IPS DF 4.7 (cell line): ENCODE results near the gene SPTB.

Source experiments
- DNase-seq: peaks from one replicate; pipeline ENCODE4 v3.0.0-alpha.2; 2013; ENCODE audit warnings: low spot score; ENCODE audit errors: extremely low read depth

The SPTB gene

DNA sequence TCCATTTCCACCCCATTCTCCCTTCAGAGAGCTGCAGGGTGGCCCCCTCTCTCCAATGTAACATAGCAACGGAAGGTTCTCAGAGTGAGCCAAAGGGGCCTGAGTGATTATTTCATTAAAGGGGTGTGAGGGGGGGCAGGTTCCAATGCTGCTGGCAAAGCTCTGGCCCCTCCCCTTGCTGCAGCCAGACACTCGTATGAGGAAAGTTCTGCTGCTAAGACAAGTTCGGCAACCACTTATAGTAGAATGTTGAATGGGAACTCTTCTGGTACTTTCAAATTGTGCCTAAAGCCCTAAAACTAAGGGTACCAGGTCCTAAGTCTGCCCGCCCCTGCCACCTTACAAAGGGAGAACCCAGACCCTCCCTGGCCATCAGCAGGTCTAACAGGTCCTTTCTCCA, 125.7 kb downstream of the SPTB start:
- DNase-seq, result no peak

DNA sequence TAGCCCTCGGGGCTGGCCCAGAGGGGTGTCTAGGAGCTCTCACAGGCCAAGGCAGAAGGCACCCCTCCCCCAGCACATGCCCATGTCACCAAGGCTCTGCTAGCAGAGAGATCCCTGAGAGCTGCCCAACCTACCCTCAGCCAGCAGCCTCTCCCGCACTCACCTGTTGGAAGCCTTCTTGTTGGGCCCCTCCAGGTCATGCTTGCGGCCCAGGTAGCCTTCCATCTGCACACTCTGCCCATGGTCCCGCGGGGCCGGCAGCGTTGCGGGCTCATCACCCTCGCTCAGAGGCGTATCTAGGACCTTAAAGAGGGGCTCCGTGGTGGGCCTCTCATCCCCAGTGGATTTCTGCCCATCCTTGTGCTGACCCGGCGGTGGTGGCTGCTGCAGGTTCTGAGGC, 126.3 kb downstream of the SPTB start:
- no peak for DNase-seq

DNA sequence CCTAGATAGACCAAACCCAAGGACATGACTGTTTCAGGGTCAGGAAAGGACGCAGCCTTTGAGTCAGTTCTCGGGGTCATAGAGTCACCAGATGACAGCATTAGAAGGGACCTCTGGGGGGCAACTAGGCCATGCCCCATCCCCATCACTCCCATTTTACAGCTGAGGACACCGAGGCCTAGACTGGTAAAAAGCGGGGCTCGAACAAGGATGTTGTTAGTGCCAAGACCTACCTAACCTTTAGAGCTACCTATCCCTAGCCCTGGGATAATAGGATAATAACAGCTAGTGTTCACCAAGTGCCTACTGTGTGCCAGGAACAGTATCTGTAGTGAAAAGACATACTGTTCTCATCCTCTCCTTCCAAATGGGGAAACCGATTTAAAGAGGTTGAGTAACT, 126.8 kb downstream of the SPTB start:
- DNase-seq, result no peak

DNA sequence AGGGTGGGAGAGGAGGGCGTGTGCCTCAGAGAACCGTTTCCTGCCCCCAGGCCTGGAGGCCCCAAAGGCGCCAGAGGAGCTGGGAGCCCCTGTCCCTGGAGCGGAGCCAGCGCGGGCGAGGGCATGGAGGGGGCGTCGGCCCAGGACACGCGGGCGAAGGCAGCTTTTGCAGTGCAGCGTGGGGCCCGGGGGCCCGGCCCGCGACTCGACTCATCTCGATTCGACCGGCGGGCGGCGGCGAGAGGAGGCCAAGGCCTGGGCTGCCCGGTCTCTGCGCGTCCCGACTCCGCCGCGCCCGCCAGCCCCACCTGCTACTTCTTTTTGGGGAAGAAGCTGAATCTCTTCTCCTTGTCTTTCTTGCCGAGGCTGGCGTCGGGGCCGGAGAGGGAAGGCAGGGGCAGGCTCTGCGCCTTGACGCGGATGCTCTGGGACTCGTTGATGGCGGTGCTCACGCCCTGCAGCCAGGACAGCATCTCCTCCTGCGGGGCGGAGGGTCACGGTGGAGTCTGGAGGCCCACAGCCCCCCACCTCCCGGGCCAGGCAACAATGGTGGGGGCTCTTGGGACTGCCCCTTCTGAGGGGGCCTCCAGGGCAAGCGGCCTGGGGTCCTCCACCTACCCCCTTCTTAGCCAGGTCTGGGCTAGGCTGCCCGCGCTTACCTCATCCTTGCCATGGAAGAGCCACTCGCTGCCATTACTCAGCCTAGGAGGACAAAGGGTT, 130.6 kb downstream of the SPTB start:
- no peak for DNase-seq

DNA sequence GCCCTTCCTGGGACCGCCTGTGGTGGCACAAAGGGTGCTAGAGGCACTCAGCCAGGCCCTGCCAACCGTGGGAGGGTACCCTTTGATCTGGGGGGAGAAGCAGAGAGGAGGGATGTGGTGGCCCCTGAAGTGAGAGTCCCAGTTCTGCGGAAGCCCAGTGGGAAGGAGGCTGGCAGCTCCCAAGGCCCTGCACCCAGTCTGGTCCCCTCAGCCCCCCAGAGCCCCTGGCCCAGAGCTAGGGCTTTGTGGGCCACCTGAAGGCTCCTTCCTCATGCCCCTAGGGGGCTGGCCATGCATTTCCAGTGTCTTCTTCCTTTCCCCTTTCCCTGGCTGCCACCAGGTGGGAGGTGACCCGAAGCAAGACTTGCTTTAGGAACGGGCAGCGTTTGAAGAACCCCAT, 131.2 kb downstream of the SPTB start:
- no peak for DNase-seq

DNA sequence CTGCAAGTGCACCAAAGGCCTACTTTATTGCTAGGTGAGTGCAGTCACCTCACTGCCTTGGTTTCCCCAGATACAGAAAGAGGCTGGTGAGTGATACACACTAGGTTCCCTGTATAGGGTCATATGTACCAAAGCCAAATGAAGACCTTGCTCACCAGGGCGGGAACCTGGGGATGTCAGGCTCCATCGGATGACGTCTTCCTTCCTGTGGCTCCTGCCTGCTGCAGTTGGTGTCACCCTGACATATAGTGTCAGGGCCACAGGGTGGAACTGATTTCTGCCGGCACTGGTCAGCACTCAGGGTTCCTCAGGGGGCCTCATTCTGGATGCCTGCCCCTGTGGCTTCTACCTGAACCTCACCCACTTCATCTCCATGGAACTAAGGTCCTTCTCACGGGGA, 132.4 kb downstream of the SPTB start:
- no peak for DNase-seq

DNA sequence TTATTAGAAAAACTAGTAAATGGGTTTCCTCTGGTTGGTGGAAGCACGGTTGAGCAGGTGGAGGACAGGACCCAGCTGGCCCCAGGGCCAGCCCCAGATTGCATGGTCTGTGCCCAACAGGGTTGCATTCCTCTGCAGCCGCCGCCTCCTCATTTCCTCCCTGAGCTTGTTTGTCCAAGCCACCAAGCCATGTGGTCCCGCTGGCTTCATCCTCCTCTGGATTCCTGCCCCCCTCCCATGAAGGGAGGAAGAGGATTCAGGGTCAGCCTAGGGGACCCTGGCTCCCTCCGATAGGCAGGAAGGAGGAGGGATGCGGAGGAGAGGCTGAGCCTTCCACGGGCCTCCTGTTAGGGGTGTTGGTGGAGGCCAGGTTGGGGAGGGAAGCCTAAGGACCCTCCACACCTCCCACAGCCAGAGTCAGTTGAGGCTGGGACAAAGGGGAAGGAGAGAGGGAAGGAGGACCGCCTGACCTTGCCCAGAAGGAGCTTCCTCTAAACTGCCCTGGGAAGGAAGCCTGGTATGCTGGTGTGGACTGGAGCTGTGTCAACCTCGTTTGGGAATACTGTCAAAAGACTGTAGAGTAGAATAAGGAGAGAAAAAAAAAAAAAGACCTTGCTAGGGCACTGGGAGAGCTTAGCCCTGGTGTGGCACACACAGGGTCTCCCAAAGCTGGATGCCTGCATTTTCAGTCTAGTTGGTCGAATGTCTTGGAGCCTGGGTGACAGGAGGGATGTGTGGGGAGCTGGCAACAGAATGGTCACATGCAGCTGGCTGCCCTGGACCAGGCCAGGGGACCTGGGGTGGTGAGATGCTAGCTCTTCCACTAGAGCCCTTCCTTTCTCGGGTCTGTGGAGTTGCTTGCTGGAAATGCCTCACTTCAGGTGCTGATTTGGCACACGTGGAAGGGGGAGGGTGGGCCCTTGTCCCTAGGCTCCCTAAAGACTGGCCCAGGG, 133.1 kb downstream of the SPTB start:
- DNase-seq, result no peak

DNA sequence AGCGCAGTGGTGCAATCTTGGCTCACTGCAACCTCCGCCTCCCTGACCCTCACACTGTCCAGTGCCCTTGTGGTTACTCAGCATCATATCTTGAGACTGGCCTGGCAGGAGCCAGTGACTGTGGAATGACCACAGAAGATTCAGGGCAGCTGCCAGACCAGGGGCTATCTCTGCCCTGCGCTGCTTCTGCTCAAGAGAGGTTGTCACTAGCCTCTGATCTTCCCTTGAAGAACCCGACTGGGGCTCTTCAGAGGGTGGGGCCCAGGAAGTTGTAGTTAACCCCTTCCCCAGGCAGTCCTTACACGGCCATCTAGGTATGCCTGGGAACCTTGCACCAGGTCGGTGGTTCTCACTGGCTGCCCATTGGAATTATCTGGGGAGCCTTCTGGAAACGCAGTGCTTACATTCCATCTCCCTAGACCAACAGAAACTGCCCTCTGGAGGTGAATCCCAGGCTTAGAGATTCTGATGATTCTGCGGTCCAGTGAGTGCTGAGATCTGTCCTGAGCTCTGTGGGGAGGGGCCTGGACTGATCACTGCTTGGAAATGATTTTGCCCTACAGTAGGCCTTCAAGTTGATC, 134.1 kb downstream of the SPTB start:
- DNase-seq, result no peak

DNA sequence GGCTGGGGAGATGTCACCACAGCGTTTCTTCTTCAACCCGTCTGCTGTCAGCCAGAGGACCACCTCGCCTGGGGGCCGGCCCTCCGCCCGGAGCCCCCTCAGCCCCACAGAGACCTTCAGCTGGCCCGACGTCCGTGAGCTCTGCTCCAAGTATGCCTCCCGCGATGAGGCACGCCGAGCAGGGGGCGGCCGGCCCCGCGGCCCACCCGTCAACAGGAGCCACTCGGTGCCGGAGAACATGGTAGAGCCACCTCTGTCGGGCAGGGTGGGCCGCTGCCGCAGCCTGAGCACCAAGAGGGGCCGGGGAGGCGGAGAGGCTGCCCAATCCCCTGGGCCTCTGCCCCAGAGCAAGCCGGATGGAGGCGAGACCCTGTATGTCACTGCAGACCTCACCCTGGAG, 136.6 kb downstream of the SPTB start:
- DNase-seq, result no peak

DNA sequence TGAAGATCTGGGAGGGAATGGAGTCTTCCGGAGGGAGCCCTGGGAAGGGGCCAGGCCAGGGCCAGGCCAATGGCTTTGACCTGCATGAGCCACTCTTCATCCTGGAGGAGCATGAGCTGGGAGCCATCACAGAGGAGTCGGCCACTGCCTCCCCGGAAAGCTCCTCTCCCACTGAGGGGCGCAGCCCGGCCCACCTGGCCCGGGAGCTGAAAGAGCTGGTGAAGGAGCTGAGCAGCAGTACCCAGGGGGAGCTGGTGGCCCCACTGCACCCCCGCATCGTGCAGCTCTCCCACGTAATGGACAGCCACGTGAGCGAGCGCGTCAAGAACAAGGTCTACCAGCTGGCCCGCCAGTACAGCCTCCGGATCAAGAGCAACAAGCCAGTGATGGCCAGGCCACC, 137.7 kb downstream of the SPTB start:
- DNase-seq, result no peak

DNA sequence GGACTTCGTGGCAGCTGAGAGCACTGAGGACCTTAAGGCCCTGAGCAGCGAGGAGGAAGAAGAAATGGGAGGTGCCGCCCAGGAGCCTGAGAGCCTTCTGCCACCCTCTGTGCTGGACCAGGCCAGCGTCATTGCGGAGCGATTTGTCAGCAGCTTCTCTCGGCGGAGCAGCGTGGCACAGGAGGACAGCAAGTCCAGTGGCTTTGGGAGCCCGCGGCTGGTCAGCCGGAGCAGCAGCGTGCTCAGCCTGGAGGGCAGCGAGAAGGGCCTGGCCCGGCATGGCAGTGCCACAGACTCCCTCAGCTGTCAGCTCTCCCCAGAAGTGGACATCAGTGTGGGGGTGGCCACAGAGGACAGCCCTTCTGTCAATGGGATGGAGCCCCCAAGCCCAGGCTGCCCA, 138.5 kb downstream of the SPTB start:
- DNase-seq, result no peak

DNA sequence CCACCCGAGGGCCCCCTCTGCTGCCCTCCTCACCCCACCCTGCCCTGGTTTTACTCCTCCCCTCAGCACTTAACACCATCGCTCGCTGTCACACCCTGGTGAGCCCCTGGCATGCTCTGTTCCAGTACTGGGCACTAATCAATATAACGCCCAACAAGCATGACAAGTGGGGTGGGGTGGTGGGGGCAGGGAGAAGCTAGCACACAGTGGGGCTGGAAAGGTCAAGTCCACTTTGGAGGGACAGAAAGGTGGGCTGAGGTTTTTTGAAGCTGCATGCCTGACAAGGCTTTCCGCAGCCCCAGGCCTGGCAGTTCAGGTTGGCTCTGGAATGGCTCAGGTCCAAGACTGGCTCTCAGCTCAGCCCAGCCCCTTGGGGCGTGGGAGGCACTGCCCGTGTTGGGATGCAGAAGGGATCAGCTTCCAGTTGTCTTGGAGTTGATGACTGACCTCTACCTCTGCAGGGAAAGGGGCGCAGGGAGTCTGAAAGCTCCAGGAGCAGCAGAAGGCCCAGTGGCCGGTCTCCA, 141.4 kb downstream of the SPTB start:
- no peak for DNase-seq

DNA sequence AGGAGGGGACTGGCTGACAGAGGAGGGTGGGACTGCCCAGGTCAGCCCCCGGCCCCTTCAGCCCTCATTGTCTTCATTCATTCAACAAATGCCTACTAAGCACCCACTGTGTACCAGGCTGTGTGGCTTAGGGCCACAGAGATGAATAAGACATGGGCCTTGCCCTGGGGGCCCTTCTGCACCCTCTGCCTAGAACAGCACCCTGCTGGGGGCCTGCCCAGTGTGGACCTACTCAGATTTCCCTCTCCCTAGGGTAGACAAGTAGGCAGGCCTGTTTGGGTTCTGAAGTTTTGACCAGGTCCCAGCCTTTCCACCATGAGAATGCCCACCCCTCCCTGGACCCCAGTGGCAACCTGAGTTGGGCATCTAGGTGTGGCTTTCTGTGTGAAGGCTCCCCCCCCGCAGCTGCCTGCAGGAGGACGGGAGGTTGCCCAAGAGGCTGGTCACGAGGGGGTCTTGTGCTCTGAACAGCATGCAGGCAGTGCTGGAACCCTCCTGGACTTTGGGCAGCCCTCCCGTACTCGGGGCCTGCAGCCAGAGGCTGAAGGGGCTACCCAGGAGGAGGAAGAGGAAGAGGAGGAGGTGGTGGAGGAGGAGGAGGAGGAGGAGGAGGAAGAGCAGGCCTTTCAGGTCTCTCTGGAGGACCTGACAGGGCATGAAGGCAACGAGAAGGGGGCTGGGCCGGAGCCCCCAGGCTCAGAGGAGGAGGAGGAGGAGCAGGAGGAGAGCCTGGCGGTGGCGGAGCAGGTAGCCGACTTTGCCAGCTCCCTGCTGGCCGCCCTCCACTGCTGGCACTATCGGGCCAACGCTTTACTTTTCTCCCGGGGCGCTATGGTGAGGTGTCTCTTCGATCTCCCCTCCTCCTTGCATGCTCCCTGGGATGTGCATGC, 142.1 kb downstream of the SPTB start:
- no peak for DNase-seq

DNA sequence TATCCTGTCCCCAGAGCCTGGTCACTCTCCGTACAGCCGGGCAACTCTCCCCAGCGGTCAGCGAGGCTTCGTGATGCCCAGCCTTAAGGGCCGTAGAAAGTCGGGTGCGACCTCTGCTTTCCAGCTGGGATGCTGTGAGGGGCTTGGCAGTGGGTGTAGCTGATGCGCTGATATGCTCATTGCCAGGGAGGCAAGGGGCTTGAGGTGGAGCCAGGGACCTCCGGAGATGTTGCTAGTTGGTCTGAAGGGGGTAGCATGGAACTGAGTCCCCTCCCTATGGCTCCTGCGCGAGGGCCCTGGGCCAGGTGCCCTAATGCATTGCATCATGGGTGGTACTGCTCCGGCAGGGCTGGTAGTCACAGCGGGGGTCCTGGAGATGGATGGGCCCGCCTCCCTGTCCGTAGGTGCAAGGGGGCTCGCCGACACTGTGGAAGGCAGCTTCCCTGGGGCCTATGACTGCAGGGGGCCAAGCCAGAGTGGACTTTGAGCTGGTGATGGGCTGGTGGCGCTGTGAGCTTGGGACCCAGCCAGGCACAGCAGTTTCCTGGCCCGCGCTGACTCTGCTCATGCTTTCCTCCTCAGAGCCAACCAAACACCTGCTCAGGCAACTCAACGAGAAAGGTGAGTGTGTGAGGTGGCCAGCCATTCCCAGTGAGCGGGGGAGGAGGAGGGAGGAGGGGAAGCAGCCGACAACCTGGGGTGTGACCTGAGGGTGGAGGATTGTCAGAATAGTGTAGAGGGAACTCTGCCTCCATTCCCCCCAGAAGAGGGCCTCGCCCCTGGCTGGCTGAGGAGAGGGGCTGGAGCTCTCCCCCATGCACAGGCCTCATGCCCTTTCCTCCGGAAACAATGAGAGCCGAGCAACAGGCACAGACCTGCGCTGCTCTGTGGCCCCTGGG, 143.2 kb downstream of the SPTB start:
- DNase-seq, result no peak

DNA sequence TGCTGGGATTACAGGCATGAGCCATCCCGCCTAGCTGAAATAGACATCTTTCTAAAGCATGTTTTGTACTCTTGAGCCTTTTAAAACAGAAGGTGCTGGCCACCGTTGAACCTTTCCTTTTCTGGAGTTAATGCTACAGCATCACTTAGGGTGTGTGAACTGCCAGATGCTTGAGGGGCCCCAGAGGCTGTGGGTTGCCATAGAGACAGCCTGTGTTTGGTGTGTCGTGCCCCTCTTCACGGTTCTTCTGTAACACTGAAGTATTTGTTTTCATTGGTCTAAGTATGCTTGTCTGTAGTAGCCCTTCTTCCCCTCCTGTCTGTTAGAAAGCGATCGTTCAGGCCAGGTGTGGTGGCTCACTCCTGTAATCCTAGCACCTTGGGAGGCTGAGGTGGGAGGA, 144.7 kb downstream of the SPTB start:
- no peak for DNase-seq

DNA sequence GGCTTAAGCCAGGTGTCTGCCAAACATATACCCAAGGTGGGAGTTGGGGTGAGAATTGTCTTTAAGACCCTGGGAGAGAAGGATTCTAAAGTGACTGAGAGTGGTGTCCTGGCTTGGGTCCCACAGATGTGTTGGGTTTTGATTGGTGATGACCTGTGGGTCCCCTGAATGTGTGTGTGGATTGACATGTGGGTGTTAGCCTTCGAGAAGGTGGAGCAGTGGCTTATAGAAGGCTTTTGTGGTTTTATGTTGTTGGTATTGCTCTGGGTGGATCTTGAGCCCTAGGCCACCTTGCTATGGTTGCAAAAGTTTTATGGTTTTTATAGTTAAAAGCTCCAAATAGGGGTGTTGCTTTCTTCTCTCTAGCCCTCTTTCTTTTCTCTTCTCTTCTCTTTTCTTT, 145.8 kb downstream of the SPTB start:
- DNase-seq, result no peak

DNA sequence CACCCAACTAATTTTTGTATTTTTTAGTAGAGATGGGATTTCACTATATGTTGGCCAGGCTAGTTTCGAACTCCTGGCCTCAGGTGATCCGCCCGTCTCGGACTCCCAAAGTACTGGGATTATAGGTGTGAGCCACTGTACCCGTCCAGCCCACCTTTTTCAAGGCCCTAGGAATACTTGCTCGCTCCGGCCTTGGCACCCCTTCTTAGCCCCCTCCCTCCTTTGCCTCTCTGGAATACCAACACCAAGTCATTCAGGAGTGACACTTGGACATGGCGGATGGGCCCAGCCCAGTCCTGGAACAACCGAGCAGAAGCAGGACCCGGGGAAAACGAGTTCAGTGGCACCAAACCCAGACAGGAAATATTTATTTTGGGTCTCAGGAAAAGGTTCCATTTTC, 146.4 kb downstream of the SPTB start:
- no peak for DNase-seq

DNA sequence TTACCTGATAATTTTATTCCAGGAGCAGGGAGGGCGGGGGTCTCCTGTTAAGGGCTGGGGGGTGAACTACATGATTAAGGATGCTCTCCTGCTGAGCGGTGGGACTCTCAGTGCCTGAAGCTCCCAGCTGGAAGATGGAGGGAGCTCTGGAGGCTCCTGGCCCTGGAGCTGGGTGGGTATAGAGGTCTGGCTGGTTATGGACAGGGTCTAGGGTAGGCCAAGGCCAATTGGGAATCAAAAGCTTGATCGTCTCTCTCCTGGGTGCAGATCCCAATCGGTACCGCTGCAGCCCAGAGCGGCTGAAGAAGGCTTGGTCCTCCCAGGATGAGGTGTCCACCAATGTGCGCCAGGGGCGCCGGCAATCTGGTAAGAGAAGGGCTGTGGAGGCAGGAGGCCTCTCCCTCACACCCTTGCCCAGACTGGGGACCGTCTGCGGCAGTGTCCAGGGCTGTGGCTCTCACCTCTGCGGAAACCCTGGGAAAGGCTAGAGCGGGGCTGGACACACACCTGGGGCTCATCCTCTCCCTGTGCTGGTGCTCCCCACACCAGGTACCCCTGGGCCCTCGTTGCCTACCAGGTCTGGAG, 147.1 kb downstream of the SPTB start:
- DNase-seq, result no peak

DNA sequence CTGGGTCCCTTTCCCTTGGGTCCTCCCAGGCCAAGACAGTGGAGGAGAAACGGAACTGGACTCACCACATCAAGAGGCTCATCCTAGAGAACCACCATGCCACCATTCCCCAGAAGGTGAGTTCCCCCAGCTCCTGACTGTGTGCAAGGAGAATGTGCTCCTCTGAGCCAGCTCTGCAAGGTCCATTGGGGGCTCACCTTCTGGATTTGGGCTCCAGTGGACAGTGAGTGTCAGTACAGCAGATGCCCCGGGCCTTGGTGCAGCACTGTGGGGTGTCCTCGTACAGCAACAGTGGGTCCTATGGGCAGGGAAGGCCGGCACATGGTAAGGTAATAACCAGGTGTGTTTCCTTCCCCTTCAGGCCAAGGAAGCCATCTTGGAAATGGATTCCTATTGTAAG, 147.6 kb downstream of the SPTB start:
- DNase-seq, result no peak

DNA sequence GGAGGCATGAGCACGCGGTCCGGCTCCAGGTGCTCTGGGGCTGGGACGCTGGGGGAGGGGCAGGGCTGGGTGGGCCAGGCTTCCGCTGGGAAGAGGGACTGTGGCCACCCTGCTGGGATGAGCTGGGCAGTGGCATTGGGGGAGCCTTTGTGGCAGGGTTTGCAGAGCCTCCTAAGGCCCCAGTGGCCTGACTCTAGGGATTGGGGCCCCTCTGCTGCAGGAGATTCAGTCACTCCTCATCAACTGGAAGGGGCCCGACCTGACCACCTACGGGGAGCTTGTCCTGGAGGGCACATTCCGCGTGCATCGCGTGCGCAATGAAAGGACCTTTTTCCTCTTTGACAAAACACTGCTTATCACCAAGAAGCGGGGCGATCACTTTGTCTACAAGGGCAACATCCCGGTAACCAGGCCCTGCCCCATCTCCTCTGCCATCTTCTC, 148.5 kb downstream of the SPTB start:
- no peak for DNase-seq
